Ovary (tissue), 9 donors: ENCODE results near the gene GRIPAP1. TPM values are rescaled to one million over a fixed set of nuclear protein-coding genes. Genes with fewer than 3 reads are reported as not detected.

Experiments used
- DNase-seq, 5 donors: peaks; one replicate each; pipeline ENCODE4 v3.0.0-alpha.2; 2019 to 2020
- H3K27ac ChIP-seq, 2 donors: fragments of 200-600 bp; one replicate each; pipeline versions ENCODE4 v1.5.1 to v1.8.0; 2019 to 2022
- H3K27me3 ChIP-seq: fragments of 200-600 bp; one replicate; pipeline ENCODE4 v1.8.0; 2022
- H3K36me3 ChIP-seq: fragments of 200-600 bp; sonication (generic); one replicate; pipeline ENCODE4 v1.5.1; 2019
- H3K4me1 ChIP-seq: one replicate; pipeline ENCODE4 v1.8.1; 2013; ENCODE audit warnings: mild to moderate bottlenecking, moderate library complexity; ENCODE audit not compliant: insufficient read depth
- H3K4me3 ChIP-seq: fragments of 200-600 bp; sonication (generic); one replicate; pipeline ENCODE4 v1.5.1; 2017
- H3K9me3 ChIP-seq, 2 donors: fragments of 200-600 bp in 1 of 2; sonication (generic) in 1 of 2; one replicate each; pipeline versions ENCODE4 v1.5.1 to v1.8.1; 2013 to 2019; ENCODE audit warnings: mild to moderate bottlenecking in 1 of 2, moderate library complexity in 1 of 2
- EP300 ChIP-seq: sonication (generic); formaldehyde crosslinking; IDR thresholded peaks from one replicate; pipeline ENCODE4 v1.6.1; 2017; ENCODE audit warnings: antibody characterized with exemption
- POLR2A ChIP-seq: fragments of 450-650 bp; IDR thresholded peaks from one replicate; pipeline ENCODE4 v1.6.1; 2017; ENCODE audit warnings: antibody characterized with exemption, mild to moderate bottlenecking, moderate library complexity
- WGBS, 3 donors: extraction: QIAGEN DNeasy Blood & Tissue Kit in 1 of 3; methylation state at CpG; one replicate each; pipeline versions ENCODE4 v1.1.5 to v1.1.7; 2013 to 2017; 5-methylcytosine and 5-hydroxymethylcytosine counted together
- intact Hi-C, 4 donors: fragments of 100-400 bp; cut with DNase I; formaldehyde crosslinking; loops; one replicate each; pipeline versions ENCODE4 v1.11.0 to v1.15.1; 2022 to 2023
- polyA plus RNA-seq, 2 donors: library from polyadenylated mRNA; stranded (reverse); fragments of 200-250 nt in 1 of 2; fragments of 350-450 nt in 1 of 2; fragmentation: Illumina TruSeq in 1 of 2; extraction: RNeasy Lipid Tissue Mini Kit (QIAGEN cat#74804) in 1 of 2; gene quantifications; one replicate each; pipeline ENCODE4 v1.2.3, GENCODE V29; 2013 to 2014
- total RNA-seq, 7 donors: library from RNA; depleted of rRNA in 2 of 7; stranded (reverse); fragments of >200 nt in 2 of 7; fragmentation: NEBNext Ultra II Directional in 3 of 7; extraction: Animal tissue kit (Norgen Biotek cat#: 25700) in 3 of 7; gene quantifications; one replicate each; pipeline versions ENCODE4 v1.1.0 to v1.2.4, GENCODE V29; 2016 to 2023
- TF ChIP-seq, protein P1 (sequence below), 3 donors: fragments of 450-650 bp in 2 of 3; fragments of 200-600 bp in 1 of 3; IDR thresholded peaks; one replicate each; pipeline versions ENCODE4 v1.5.1 to v1.8.0; 2016 to 2022; ENCODE audit warnings: antibody characterized with exemption in 3 of 3, mild to moderate bottlenecking in 1 of 3
- donor health status: DM: no; HTN: no; CAD: no; lungs with moderate emphysema.
- donor health status: DM: no; HTN: no; CAD: no.
- donor health status: Bipolar disorder and iron deficiency.
- donor health status: DM: yes; HTN: yes; CAD: no.
- donor health status: DM: no; HTN: no; CAD: no.
- donor health status: DM: yes; HTN: yes; CAD: no.

Gene GRIPAP1
- total and polyA plus RNA-seq, 9 donors, result 20.0 to 45.0 (median 31.2) TPM

DNA sequence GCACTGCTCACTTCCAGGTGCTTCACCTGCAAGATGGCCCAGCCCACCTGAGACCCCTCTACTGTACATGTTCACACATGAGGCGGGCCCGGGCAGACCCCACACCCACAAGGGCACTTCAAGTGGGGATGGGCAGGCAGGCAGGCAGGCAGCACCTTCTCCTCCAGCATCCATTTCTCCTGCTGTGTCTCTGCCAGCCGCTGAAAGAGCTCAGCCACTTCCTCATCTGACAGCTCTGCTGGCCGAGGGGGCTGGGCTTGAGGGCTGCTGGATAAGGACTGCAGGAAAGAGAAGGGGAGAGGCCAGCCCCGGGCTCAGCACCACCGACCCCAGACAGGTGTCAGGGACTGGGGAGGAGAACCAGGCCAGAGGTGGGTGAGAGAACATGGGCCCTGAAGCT lies 26.0 kb downstream of the GRIPAP1 start:
- Histone ChIP-seq H3K36me3 (no peaks in the 10 kb centered on the region), H3K27me3 (no peaks in the 10 kb centered on the region), H3K4me1 (no peaks in the 10 kb centered on the region), H3K27ac (no peak overlapping the region), H3K4me3 (no peak overlapping the region), H3K9me3 (no peaks in the 10 kb centered on the region)
- intact Hi-C loops, result no loop called here
- DNase-seq, result no peak
- 65 to 81% (median 68%) methylated on average over 6 of the region's 6 CpGs for WGBS, 3 donors
- TF ChIP-seq POLR2A (no peak), EP300 (no peak)
- TF ChIP-seq, protein P1, sequence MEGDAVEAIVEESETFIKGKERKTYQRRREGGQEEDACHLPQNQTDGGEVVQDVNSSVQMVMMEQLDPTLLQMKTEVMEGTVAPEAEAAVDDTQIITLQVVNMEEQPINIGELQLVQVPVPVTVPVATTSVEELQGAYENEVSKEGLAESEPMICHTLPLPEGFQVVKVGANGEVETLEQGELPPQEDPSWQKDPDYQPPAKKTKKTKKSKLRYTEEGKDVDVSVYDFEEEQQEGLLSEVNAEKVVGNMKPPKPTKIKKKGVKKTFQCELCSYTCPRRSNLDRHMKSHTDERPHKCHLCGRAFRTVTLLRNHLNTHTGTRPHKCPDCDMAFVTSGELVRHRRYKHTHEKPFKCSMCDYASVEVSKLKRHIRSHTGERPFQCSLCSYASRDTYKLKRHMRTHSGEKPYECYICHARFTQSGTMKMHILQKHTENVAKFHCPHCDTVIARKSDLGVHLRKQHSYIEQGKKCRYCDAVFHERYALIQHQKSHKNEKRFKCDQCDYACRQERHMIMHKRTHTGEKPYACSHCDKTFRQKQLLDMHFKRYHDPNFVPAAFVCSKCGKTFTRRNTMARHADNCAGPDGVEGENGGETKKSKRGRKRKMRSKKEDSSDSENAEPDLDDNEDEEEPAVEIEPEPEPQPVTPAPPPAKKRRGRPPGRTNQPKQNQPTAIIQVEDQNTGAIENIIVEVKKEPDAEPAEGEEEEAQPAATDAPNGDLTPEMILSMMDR (IDR thresholded peaks at IDR 0.05), result no peak

GRCh38 chrX:48975541-48975940 lies 26.5 kb downstream of the GRIPAP1 start:
- DNase-seq, result no peak
- Histone ChIP-seq H3K27me3 (no peaks in the 10 kb centered on the region), H3K36me3 (no peaks in the 10 kb centered on the region)

GRCh38 chrX:48975041-48975440 lies 27.0 kb downstream of the GRIPAP1 start:
- H3K36me3 ChIP-seq, result no peaks in the 10 kb centered on the region
- no peaks in the 10 kb centered on the region for H3K27me3 ChIP-seq
- 81 to 84% (median 82%) methylated on average over 7 of the region's 7 CpGs for WGBS, 3 donors
- DNase-seq, result no peak
- intact Hi-C loops, result no loop called here
- H3K27ac ChIP-seq, result no peak overlapping the region
- no peaks in the 10 kb centered on the region for H3K4me1 ChIP-seq
- no peaks in the 10 kb centered on the region for H3K9me3 ChIP-seq
- TF ChIP-seq POLR2A, result no peak
- TF ChIP-seq, protein P1 (IDR thresholded peaks at IDR 0.05), result no peak
- no peak overlapping the region for H3K4me3 ChIP-seq

More at GRCh38 chrX:48975541-48975940, 26.5 kb downstream of the GRIPAP1 start:
- Histone ChIP-seq H3K4me3 (no peak overlapping the region), H3K4me1 (no peaks in the 10 kb centered on the region), H3K27ac (no peak overlapping the region), H3K9me3 (no peaks in the 10 kb centered on the region)
- TF ChIP-seq POLR2A, result no peak
- TF ChIP-seq, protein P1 (IDR thresholded peaks at IDR 0.05), result no peak
- no peak for TF ChIP-seq EP300
- 78 to 87% (median 86%) methylated on average over 5 of the region's 5 CpGs for WGBS, 3 donors
- intact Hi-C loops, result no loop called here

GRCh38 chrX:48974574-48974973 lies 27.5 kb downstream of the GRIPAP1 start:
- no peaks in the 10 kb centered on the region for H3K27me3 ChIP-seq
- TF ChIP-seq, protein P1 (IDR thresholded peaks at IDR 0.05), result no peak
- TF ChIP-seq POLR2A, result no peak
- TF ChIP-seq EP300, result no peak
- 84 to 88% (median 84%) methylated on average over 2 of the region's 2 CpGs for WGBS, 3 donors
- H3K36me3 ChIP-seq, result no peaks in the 10 kb centered on the region
- no peak for DNase-seq
- no peak overlapping the region for H3K27ac ChIP-seq
- H3K4me3 ChIP-seq, result no peak overlapping the region
- intact Hi-C loops, result no loop called here
- no peaks in the 10 kb centered on the region for H3K4me1 ChIP-seq
- no peaks in the 10 kb centered on the region for H3K9me3 ChIP-seq
